BLaER1 (cell line): ENCODE results near the gene IQSEC1.

Experiments used
- H3K27ac ChIP-seq: shearing (Covaris generic); formaldehyde crosslinking; 2 replicates; pipeline ENCODE4 v1.8.1; 2022
- H3K27me3 ChIP-seq: shearing (Covaris generic); formaldehyde crosslinking; 2 replicates; pipeline ENCODE4 v1.8.1; 2022
- H3K36me3 ChIP-seq: shearing (Covaris generic); formaldehyde crosslinking; 2 replicates; pipeline ENCODE4 v1.8.1; 2022
- H3K4me1 ChIP-seq: shearing (Covaris generic); formaldehyde crosslinking; 2 replicates; pipeline ENCODE4 v1.8.1; 2022
- H3K4me2 ChIP-seq: shearing (Covaris generic); formaldehyde crosslinking; 2 replicates; pipeline ENCODE4 v1.8.1; 2022
- H3K4me3 ChIP-seq: shearing (Covaris generic); formaldehyde crosslinking; 2 replicates; pipeline ENCODE4 v1.8.1; 2022
- H3K9ac ChIP-seq: shearing (Covaris generic); formaldehyde crosslinking; 2 replicates; pipeline ENCODE4 v1.8.1; 2022
- H3K9me3 ChIP-seq: shearing (Covaris generic); formaldehyde crosslinking; 2 replicates; pipeline ENCODE4 v1.8.1; 2022
- H4K20me1 ChIP-seq: shearing (Covaris generic); formaldehyde crosslinking; 2 replicates; pipeline ENCODE4 v1.8.1; 2022
- Cebpa-rat ChIP-seq: shearing (Covaris generic); IDR thresholded peaks from 2 replicates; pipeline ENCODE4 v1.8.1; 2022

The IQSEC1 gene

GRCh38 chr3:12963231-12963896 is 109.9 kb downstream of the IQSEC1 start:
- H3K9ac ChIP-seq: peak overlapping the region; percentile 58
- no peaks in the 10 kb centered on the region for H3K9me3 ChIP-seq
- H3K4me2 ChIP-seq: peak overlapping the region; percentile 100
- no peaks in the 10 kb centered on the region for H3K27me3 ChIP-seq
- H3K36me3 ChIP-seq: 0 out of 2 replicates have a peak, but pooled peaks cover 10% of the 10 kb centered on the region
- H3K27ac ChIP-seq: peak overlapping the region; percentile 69
- TF ChIP-seq Cebpa-rat: no peak
- peak overlapping the region; percentile 41; the same call in 1 of the 2 replicates for H3K4me3 ChIP-seq
- peaks cover 98% of the 10 kb centered on the region for H4K20me1 ChIP-seq
- H3K4me1 ChIP-seq: peaks cover 97% of the 10 kb centered on the region

- peak overlapping the region; percentile 100 for H3K4me2 ChIP-seq
- H3K4me1 ChIP-seq: peaks cover 100% of the 10 kb centered on the region
Observed at GRCh38 chr3:12962292-12962691, 110.9 kb downstream of the IQSEC1 start.

GRCh38 chr3:12961697-12962036 is 111.6 kb downstream of the IQSEC1 start:
- peak overlapping the region; percentile 91 for H3K27ac ChIP-seq
- H4K20me1 ChIP-seq: peaks cover 100% of the 10 kb centered on the region
- H3K4me1 ChIP-seq: peaks cover 100% of the 10 kb centered on the region
- H3K4me3 ChIP-seq: no peak overlapping the region
- TF ChIP-seq Cebpa-rat: no peak
- H3K9ac ChIP-seq: peak overlapping the region; percentile 72; the same call in 1 of the 2 replicates
- H3K27me3 ChIP-seq: no peaks in the 10 kb centered on the region
- H3K4me2 ChIP-seq: peak overlapping the region; percentile 100
- H3K9me3 ChIP-seq: no peaks in the 10 kb centered on the region
- H3K36me3 ChIP-seq: peaks cover 11% of the 10 kb centered on the region; the same call in 1 of the 2 replicates

More at GRCh38 chr3:12962292-12962691, 110.9 kb downstream of the IQSEC1 start:
- H3K27ac ChIP-seq: peak overlapping the region; percentile 69
- H3K27me3 ChIP-seq: no peaks in the 10 kb centered on the region
- H3K9ac ChIP-seq: peak overlapping the region; percentile 58
- H3K9me3 ChIP-seq: no peaks in the 10 kb centered on the region
- H4K20me1 ChIP-seq: peaks cover 100% of the 10 kb centered on the region
- H3K4me3 ChIP-seq: peak overlapping the region; percentile 41; the same call in 1 of the 2 replicates
- 0 out of 2 replicates have a peak, but pooled peaks cover 8% of the 10 kb centered on the region for H3K36me3 ChIP-seq
- no peak for TF ChIP-seq Cebpa-rat

- H3K36me3 ChIP-seq: peaks cover 13% of the 10 kb centered on the region; the same call in 1 of the 2 replicates
- peak overlapping the region; percentile 72 for H3K9ac ChIP-seq
- peaks cover 100% of the 10 kb centered on the region for H4K20me1 ChIP-seq
- H3K9me3 ChIP-seq: no peaks in the 10 kb centered on the region
- peak overlapping the region; percentile 55 for H3K4me3 ChIP-seq
- H3K27me3 ChIP-seq: no peaks in the 10 kb centered on the region
- H3K4me1 ChIP-seq: peaks cover 100% of the 10 kb centered on the region
- peak overlapping the region; percentile 100 for H3K4me2 ChIP-seq
- TF ChIP-seq Cebpa-rat: no peak
- peak overlapping the region; percentile 91 for H3K27ac ChIP-seq
Observed at GRCh38 chr3:12961007-12961696, 112.1 kb downstream of the IQSEC1 start.

GRCh38 chr3:12960497-12960896 is 112.7 kb downstream of the IQSEC1 start:
- TF ChIP-seq Cebpa-rat: no peak
- Histone ChIP-seq H3K4me1 (peaks cover 100% of the 10 kb centered on the region), H3K9me3 (no peaks in the 10 kb centered on the region), H3K9ac (peak overlapping the region; percentile 72), H3K4me3 (peak overlapping the region; percentile 55), H3K27me3 (no peaks in the 10 kb centered on the region), H4K20me1 (peaks cover 100% of the 10 kb centered on the region), H3K27ac (peak overlapping the region; percentile 91), H3K36me3 (peaks cover 11% of the 10 kb centered on the region; the same call in 1 of the 2 replicates), H3K4me2 (peak overlapping the region; percentile 100)

- TF ChIP-seq Cebpa-rat: no peak
- peak overlapping the region; percentile 72 for H3K9ac ChIP-seq
- H3K4me1 ChIP-seq: peaks cover 100% of the 10 kb centered on the region
- H3K27me3 ChIP-seq: no peaks in the 10 kb centered on the region
- peaks cover 100% of the 10 kb centered on the region for H4K20me1 ChIP-seq
- H3K27ac ChIP-seq: peak overlapping the region; percentile 91
- no peaks in the 10 kb centered on the region for H3K9me3 ChIP-seq
- peak overlapping the region; percentile 100 for H3K4me2 ChIP-seq
- H3K4me3 ChIP-seq: peak overlapping the region; percentile 55
- peaks cover 8% of the 10 kb centered on the region; the same call in 1 of the 2 replicates for H3K36me3 ChIP-seq
Observed at GRCh38 chr3:12959838-12960378, 113.3 kb downstream of the IQSEC1 start.

- no peaks in the 10 kb centered on the region for H3K27me3 ChIP-seq
- peaks cover 100% of the 10 kb centered on the region for H3K4me1 ChIP-seq
- H3K4me3 ChIP-seq: peak overlapping the region; percentile 55
- no peaks in the 10 kb centered on the region for H3K9me3 ChIP-seq
- TF ChIP-seq Cebpa-rat: no peak
- peak overlapping the region; percentile 100 for H3K4me2 ChIP-seq
- peak overlapping the region; percentile 72 for H3K9ac ChIP-seq
- peaks cover 7% of the 10 kb centered on the region; the same call in 1 of the 2 replicates for H3K36me3 ChIP-seq
- peaks cover 100% of the 10 kb centered on the region for H4K20me1 ChIP-seq
- peak overlapping the region; percentile 91 for H3K27ac ChIP-seq
Observed at GRCh38 chr3:12959410-12959809, 113.8 kb downstream of the IQSEC1 start.

GRCh38 chr3:12957824-12958792 is 115.1 kb downstream of the IQSEC1 start:
- Histone ChIP-seq H4K20me1 (peaks cover 100% of the 10 kb centered on the region), H3K4me1 (peaks cover 100% of the 10 kb centered on the region), H3K4me2 (peak overlapping the region; percentile 100), H3K36me3 (peaks cover 12% of the 10 kb centered on the region; the same call in 1 of the 2 replicates), H3K9ac (peak overlapping the region; percentile 72; the same call in 1 of the 2 replicates), H3K9me3 (no peaks in the 10 kb centered on the region), H3K27ac (peak overlapping the region; percentile 91), H3K4me3 (no peak overlapping the region), H3K27me3 (no peaks in the 10 kb centered on the region)
- TF ChIP-seq Cebpa-rat: no peak

- Histone ChIP-seq H3K9me3 (no peaks in the 10 kb centered on the region), H3K36me3 (peaks cover 18% of the 10 kb centered on the region; the same call in 1 of the 2 replicates), H3K9ac (peak overlapping the region; percentile 78; the same call in 1 of the 2 replicates), H3K4me3 (no peak overlapping the region), H3K4me1 (peaks cover 100% of the 10 kb centered on the region), H3K4me2 (peak overlapping the region; percentile 100), H4K20me1 (peaks cover 100% of the 10 kb centered on the region), H3K27ac (peak overlapping the region; percentile 91), H3K27me3 (no peaks in the 10 kb centered on the region)
- no peak for TF ChIP-seq Cebpa-rat
Observed at GRCh38 chr3:12957339-12957738, 115.9 kb downstream of the IQSEC1 start.
